PC-9 (cell line): ENCODE measurements around the gene FEM1B. TPM values are rescaled to one million over a fixed set of nuclear protein-coding genes. Genes with fewer than 3 reads are reported as not detected.

Experiments used
- BruUV-seq: library from RNA; stranded (reverse); fragments of 400-500 nt; replicated peaks from 2 replicates; lab custom pipeline; 2021; lab: Mats Ljungman, UMichigan
- CTCF ChIA-PET: fragments of 300-600 bp; sonication (Branson Sonifier 250); formaldehyde crosslinking; loops from one replicate; lab custom pipeline; 2022; ENCODE audit warnings: antibody characterized with exemption; lab: Charles Lee
- POLR2A ChIA-PET: fragments of 300-600 bp; sonication (Branson Sonifier 250); formaldehyde crosslinking; loops from one replicate; lab custom pipeline; 2022; ENCODE audit warnings: antibody characterized with exemption; ENCODE audit not compliant: unreplicated experiment; lab: Charles Lee
- DNase-seq, 2 experiments: peaks; one replicate each; pipeline versions ENCODE4 v3.0.0 to v3.0.0-alpha.2; 2015 to 2022; ENCODE audit warnings: mixed read lengths in 1 of 2
- H2AFZ ChIP-seq: fragments of 200-600 bp; sonication (generic); 2 replicates; pipeline ENCODE4 v1.8.1; 2017; ENCODE audit warnings: antibody characterized with exemption
- H3F3A ChIP-seq: fragments of 200-600 bp; sonication (generic); 2 replicates; pipeline ENCODE4 v1.8.1; 2017; ENCODE audit warnings: antibody characterized with exemption, mild to moderate bottlenecking, low read depth; ENCODE audit not compliant: insufficient read depth
- H3K27ac ChIP-seq: fragments of 200-600 bp; sonication (generic); 2 replicates; pipeline ENCODE4 v1.6.1; 2016; ENCODE audit warnings: mixed run types
- H3K27me3 ChIP-seq: fragments of 200-600 bp; sonication (generic); 2 replicates; pipeline ENCODE4 v1.6.1; 2016; ENCODE audit warnings: low read depth, mixed run types; ENCODE audit not compliant: insufficient read depth
- H3K36me3 ChIP-seq: fragments of 200-600 bp; sonication (generic); 2 replicates; pipeline ENCODE4 v1.6.1; 2016; ENCODE audit warnings: low read depth, mixed run types
- H3K4me1 ChIP-seq: fragments of 200-600 bp; sonication (generic); replicated peaks from 2 replicates; pipeline ENCODE4 v1.6.1; 2016; ENCODE audit warnings: mixed run types; ENCODE audit not compliant: insufficient read depth
- H3K4me2 ChIP-seq: fragments of 200-600 bp; sonication (generic); 2 replicates; pipeline ENCODE4 v1.6.1; 2017; ENCODE audit warnings: mixed run types
- H3K4me3 ChIP-seq: fragments of 200-600 bp; sonication (generic); 2 replicates; pipeline ENCODE4 v1.6.1; 2016; ENCODE audit warnings: mixed run types
- H3K79me2 ChIP-seq: fragments of 200-600 bp; sonication (generic); 2 replicates; pipeline ENCODE4 v1.6.1; 2017; ENCODE audit warnings: low read depth, mixed run types
- H3K9me2 ChIP-seq: fragments of 200-600 bp; sonication (generic); 2 replicates; pipeline ENCODE4 v1.8.1; 2017; ENCODE audit warnings: mild to moderate bottlenecking; ENCODE audit not compliant: insufficient read depth
- H3K9me3 ChIP-seq: fragments of 200-600 bp; sonication (generic); 2 replicates; pipeline ENCODE4 v1.8.1; 2016; ENCODE audit warnings: low read depth; ENCODE audit not compliant: insufficient read depth
- H4K20me1 ChIP-seq: fragments of 200-600 bp; sonication (generic); 2 replicates; pipeline ENCODE4 v1.8.1; 2017; ENCODE audit not compliant: insufficient read depth
- EZH2 ChIP-seq: fragments of 200-600 bp; sonication (generic); IDR thresholded peaks from 2 replicates; pipeline ENCODE4 v1.8.0; 2017; ENCODE audit warnings: antibody characterized with exemption, low read depth
- intact Hi-C: fragments of 100-400 bp; cut with micrococcal nuclease; formaldehyde crosslinking; loops from one replicate; pipeline ENCODE4 v1.10.0; 2022; ENCODE audit not compliant: unreplicated experiment
- total RNA-seq: library from RNA; stranded (reverse); gene quantifications from 2 replicates; pipeline ENCODE4 v1.2.3, GENCODE V29; 2021
- TF ChIP-seq, protein P1 (sequence below): fragments of 200-600 bp; sonication (generic); conservative IDR thresholded peaks from 2 replicates; pipeline ENCODE4 v1.6.1; 2017; ENCODE audit warnings: mixed run types, antibody characterized with exemption, mild to moderate bottlenecking, moderate library complexity

The FEM1B gene
- total RNA-seq, 1 experiment from 2014 or later: 31.6 TPM

DNA sequence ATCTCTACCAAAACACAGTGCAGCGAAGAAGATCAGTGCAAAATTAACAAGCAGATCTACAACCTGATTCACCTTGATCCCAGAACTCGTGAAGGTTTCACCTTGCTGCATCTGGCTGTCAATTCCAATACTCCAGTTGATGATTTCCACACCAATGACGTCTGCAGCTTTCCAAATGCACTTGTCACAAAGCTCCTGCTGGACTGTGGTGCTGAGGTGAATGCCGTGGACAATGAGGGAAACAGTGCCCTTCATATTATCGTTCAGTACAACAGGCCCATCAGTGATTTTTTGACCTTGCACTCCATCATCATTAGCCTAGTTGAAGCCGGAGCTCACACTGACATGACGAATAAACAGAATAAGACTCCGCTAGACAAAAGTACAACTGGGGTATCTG, 13.2 kb downstream of the FEM1B start:
- Histone ChIP-seq H3K79me2 (peaks cover 65% of the 10 kb centered on the region), H3K9me3 (no peaks in the 10 kb centered on the region), H4K20me1 (peaks cover 14% of the 10 kb centered on the region), H3K36me3 (0 out of 2 replicates have a peak, but pooled peaks cover 5% of the 10 kb centered on the region), H3K4me3 (no peak overlapping the region), H3K27ac (no peak overlapping the region), H3F3A (no peaks in the 10 kb centered on the region), H3K4me2 (no peak overlapping the region), H3K27me3 (no peaks in the 10 kb centered on the region), H3K4me1 (no peaks in the 10 kb centered on the region), H2AFZ (no peak overlapping the region), H3K9me2 (no peaks in the 10 kb centered on the region)
- ChIA-PET POLR2A (no interaction called here), CTCF (no interaction called here)
- TF ChIP-seq EZH2: no peak
- TF ChIP-seq, protein P1, sequence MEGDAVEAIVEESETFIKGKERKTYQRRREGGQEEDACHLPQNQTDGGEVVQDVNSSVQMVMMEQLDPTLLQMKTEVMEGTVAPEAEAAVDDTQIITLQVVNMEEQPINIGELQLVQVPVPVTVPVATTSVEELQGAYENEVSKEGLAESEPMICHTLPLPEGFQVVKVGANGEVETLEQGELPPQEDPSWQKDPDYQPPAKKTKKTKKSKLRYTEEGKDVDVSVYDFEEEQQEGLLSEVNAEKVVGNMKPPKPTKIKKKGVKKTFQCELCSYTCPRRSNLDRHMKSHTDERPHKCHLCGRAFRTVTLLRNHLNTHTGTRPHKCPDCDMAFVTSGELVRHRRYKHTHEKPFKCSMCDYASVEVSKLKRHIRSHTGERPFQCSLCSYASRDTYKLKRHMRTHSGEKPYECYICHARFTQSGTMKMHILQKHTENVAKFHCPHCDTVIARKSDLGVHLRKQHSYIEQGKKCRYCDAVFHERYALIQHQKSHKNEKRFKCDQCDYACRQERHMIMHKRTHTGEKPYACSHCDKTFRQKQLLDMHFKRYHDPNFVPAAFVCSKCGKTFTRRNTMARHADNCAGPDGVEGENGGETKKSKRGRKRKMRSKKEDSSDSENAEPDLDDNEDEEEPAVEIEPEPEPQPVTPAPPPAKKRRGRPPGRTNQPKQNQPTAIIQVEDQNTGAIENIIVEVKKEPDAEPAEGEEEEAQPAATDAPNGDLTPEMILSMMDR: no peak
- intact Hi-C loops: no loop called here
- BruUV-seq: no TSS peak
- no peak for DNase-seq

DNA sequence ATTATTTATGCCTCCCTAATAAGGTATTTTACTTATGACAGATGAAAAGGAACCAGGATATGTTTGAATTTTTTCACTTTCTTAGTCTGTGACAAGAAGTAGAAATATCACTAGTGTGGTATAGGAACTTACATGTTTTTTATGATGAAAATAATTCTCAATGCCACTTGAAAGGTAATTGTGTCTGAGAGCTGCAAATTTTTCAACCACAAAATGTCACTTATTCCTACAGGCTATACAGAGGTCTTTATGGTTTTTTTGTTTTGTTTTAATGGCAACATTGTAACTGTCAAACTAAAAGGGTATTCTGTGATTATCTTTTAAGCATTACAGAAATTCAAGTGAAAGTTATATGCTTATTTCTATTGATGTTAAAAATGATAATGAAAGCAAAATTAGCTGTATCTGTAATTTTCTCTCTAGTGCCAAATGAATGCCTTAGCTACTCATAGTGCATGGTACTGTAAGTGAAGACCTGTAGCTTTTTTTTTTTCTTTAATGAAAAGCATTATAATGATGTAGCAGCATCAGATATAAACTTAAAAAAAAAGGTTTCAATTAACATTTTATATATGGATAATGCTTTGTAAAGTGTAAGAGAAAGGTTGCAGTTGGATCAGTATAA, 14.7 kb downstream of the FEM1B start:
- H3K4me1 ChIP-seq: no peaks in the 10 kb centered on the region
- H4K20me1 ChIP-seq: peaks cover 12% of the 10 kb centered on the region; the same call in 1 of the 2 replicates
- H3K9me3 ChIP-seq: no peaks in the 10 kb centered on the region
- no TSS peak for BruUV-seq
- TF ChIP-seq, protein P1: no peak
- TF ChIP-seq EZH2: no peak
- ChIA-PET CTCF (interaction anchor here (0.6 kb wide), 1 partner anchor 18 kb away, joined by 3 read pairs; no protein-coding TSS in a partner anchor), POLR2A (no interaction called here)
- intact Hi-C loops: no loop called here
- no peaks in the 10 kb centered on the region for H3K9me2 ChIP-seq
- H2AFZ ChIP-seq: no peak overlapping the region
- 0 out of 2 replicates have a peak, but pooled peaks cover 5% of the 10 kb centered on the region for H3K36me3 ChIP-seq
- H3K27ac ChIP-seq: no peak overlapping the region
- H3K4me2 ChIP-seq: no peak overlapping the region
- no peak overlapping the region for H3K4me3 ChIP-seq
- H3K79me2 ChIP-seq: peaks cover 49% of the 10 kb centered on the region
- no peaks in the 10 kb centered on the region for H3F3A ChIP-seq
- no peak for DNase-seq
- H3K27me3 ChIP-seq: no peaks in the 10 kb centered on the region

DNA sequence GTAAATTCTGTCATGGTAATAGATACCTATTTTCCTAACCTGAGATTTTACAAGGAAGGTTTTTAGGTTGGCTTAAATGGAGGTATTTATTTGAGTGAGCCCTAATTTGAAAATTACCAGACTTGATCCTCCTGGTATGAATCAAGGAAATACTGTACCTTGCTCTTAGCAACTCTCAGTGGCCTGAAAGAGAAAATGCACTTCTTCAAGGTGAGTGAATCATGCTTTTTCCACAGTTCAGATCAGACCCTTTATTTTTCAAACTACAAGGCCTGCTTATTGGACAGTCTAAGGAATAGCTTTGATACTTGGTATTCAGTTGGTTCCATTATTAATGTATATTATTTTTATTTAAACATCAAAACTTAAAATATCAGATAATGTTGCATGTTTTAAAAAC, 15.4 kb downstream of the FEM1B start:
- Histone ChIP-seq H3K36me3 (0 out of 2 replicates have a peak, but pooled peaks cover 5% of the 10 kb centered on the region), H3K27ac (no peak overlapping the region), H3K9me2 (no peaks in the 10 kb centered on the region), H4K20me1 (peaks cover 12% of the 10 kb centered on the region; the same call in 1 of the 2 replicates), H3K4me1 (no peaks in the 10 kb centered on the region), H3K4me2 (no peak overlapping the region), H3K27me3 (no peaks in the 10 kb centered on the region), H2AFZ (no peak overlapping the region), H3K79me2 (peaks cover 42% of the 10 kb centered on the region), H3F3A (no peaks in the 10 kb centered on the region), H3K4me3 (no peak overlapping the region), H3K9me3 (no peaks in the 10 kb centered on the region)
- ChIA-PET CTCF (no interaction called here), POLR2A (no interaction called here)
- no peak for TF ChIP-seq EZH2
- TF ChIP-seq, protein P1: no peak
- no TSS peak for BruUV-seq
- intact Hi-C loops: no loop called here
- DNase-seq: no peak
